HG02884 (cell line): ENCODE measurements around the gene ITPK1.
A peak's percentile ranks its signal among the peaks of the same experiment; 100 is the strongest.
"Not testable (repeated sequence)": the region's sequence is repeated elsewhere in the genome, so short reads cannot be mapped to it uniquely, and the experiment has no call there.

ENCODE experiments used
- ATAC-seq: cut with Tn5 transposase; IDR thresholded peaks from one replicate; pipeline ENCODE4 v1.9.1; 2021; ENCODE audit warnings: mild to moderate bottlenecking, moderate library complexity; ENCODE audit not compliant: unreplicated experiment

ITPK1 gene

DNA sequence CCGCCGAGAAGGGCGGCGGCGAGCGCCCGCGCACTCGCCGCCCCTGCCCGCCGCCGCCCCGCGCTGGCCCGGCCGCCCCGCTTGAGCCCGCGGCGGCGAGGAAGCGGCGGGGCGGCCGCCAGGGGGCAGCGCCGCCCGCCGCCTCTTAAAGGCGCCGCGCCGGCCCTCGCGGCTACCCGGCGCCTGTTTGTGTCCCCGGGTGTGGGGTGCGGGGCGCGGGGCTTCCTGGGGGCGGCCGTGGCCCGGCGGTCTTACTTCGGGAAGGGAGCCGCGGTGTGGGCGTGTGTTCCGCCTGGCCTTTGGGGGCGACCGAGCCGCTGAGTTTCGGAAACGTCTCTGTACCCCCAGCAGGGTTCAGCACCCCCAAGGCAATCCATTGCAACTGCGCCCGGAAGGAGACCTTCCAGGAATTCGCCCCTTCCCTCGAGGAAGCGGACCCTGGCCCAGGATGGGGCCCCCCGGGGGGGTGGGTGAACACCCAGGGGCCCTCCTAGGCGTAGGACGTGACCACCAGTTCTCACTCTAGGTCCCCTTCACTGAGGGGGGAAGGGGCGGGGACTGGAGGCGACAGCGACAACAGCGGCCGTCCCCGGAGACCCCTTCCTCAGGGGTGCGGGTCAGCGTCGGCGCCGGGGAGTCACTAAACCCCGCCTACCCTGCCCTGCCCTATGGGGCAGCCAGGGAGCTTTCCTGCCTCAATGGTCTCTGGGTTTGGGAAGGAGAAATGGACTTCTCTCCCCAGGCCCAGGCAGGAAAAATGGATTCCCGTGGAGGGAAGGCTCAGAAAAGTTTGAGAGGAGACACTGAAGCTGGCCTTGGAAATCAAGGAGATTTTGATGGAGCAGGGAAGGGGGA is at the start of gene ITPK1:
Gene ITPK1 (minus strand): TSS at position 105 of the 855 bp plus-strand sequence. CDS start 762 bp downstream, outside the sequence.
- peak; percentile 33 for ATAC-seq

DNA sequence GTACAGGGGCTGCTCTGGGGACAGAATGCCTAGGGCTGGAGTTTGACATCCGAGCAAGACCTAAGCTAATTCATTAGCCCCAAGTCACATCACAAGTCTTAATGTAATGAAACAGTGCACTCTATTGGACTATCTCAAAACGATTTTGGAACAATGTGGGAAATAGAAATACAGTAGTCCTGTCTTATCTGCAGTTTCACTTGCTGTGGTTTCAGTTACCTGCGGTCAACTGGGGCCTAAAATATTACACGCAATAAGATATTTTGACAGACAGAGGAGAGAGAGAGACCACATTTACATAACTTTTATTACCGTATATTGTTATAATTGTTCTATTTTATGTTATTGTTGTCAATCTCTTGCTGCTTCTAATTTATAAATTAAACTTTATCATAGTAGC is 47.8 kb upstream of the ITPK1 start:
- no peak for ATAC-seq

DNA sequence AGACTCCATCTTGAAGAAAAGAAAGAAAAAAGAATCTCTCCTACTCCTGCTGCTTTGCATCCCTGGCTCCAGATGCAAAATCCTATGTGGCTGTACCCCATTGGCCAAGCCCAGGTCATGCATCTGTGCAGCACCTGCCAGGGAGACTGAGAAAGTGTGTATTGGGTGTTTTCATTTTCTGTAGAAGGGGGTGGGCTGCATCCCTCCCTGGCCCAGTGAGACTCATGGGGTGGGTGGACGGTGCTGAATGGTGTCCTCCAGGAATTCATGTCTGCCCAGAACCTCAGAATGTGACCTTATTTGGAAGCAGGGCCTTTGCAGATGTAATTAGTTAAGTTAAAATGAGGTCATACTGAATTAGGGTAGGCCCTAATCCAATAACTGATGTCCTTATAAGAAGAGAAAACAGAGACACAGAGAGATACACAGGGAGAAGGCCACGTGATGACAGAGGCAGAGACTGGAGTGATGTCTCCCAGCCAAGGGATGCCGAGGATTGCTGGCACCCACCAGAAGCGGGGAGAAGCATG is 45.8 kb upstream of the ITPK1 start:
- no peak for ATAC-seq

DNA sequence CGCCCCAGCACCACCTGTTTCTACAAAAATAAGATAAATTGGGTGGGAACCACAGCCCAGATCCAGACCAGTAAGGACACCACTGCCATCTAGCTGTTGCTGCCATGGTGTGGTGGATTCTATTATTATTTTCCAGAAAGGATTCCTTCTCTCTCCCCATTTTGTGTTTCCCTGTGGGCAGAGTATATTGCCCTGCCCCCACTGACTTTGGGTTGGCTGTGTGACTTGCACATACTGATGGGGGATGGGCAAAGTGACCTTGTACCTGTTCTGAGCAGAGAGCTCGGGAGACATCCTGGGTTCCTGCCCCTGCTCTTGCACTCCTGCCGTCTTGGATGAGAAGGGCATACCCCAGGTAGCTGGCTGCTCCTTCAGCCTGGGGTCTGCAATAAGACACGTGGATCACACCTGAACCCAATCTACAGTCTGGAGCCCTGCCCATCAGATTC is 44.7 kb upstream of the ITPK1 start:
- ATAC-seq = no peak

DNA sequence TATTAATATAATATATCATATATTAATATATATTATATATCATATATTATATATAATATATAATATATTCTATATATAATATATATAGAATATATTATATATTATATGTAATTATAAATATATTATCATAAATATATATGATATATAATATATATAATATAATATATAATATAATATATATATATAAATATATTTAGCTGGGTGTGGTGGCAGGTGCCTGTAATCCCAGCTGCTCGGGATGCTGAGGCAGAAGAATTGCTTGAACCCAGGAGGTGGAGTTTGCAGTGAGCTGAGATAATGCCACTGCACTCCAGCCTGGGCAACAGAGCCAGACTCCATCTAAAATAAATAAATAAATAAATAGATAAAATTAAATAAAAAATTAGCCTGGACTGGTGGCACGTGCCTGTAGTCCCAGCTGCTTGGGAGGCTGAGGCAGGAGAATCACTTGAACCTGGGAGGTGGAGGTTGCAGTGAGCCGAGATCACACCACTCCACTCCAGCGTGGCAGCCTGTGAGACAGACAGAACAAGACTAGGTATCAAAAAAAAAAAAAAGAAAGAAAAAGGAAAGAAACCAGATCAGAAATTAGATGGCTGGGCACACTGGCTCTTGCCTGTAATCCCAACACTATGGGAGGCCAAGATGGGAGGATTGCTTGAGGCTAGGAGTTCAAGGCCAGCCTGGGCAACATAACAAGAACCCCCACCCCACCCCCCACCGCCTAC is 44.1 kb upstream of the ITPK1 start:
- not testable (repeated sequence) for ATAC-seq

DNA sequence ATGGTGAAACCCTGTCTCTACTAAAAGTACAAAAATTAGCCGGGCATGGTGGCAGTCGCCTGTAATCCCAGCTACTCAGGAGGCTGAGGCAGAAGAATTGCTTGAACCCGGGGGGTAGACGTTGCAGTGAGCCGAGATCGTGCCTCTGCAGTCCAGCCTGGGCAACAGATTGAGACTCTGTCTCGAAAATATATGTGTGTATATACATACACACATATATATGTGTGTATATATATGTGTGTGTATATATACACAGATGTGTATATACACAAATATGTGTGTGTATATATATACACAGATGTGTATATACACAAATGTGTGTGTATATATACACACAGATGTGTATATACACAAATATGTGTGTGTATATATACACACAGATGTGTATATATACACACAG is 42.6 kb upstream of the ITPK1 start:
- ATAC-seq = not testable (repeated sequence)

DNA sequence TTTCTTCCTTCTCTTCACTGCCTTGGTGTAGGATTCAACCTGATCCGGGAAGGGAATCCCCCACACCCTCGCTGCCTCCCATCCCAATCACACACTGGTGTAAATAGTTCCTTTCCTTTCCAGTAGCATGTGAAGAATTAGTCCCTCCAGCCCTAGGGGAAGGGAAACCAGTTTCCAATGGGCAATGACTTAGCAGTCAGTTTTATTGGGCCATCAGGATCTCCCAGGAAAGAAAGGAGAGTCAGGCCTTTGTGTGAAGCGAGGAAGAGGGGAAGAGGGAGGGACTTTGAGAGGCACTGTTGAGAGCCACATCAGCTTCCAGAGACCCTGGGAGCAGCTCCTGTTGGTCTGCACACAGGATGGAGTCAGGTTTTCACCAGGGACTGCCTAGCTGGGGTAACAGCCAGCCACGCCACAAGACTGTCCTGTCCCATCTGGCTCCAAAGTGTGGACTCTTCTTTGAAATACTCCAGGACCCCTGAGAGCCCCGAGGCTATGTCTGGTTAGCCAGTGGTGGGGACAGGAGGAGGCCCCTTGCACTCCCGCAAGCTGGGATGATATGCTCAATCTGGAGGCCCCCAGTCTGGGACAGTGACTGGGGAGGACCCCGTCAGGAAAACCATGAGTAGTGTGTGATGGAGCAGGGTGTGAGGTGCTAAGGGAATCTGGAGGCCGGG is 41.1 kb upstream of the ITPK1 start:
- ATAC-seq = no peak

DNA sequence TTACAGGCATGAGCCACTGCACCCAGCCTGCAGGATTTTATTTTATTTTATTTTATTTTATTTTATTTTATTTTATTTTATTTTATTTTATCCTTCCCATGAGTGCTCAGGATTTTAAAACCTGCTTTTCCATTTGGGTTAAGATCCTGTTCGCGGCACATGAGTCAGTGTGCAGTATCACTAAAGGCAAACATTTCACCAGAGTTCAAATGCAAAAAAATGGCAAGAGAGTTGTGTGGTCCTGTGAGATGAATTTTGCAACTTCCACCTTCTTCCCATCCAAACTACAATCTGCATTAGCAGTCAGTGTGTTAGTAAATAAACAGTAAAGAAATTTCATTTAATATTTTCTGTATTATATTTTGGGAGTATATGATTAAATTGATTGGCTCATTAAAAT is 39.9 kb upstream of the ITPK1 start:
- no peak for ATAC-seq

DNA sequence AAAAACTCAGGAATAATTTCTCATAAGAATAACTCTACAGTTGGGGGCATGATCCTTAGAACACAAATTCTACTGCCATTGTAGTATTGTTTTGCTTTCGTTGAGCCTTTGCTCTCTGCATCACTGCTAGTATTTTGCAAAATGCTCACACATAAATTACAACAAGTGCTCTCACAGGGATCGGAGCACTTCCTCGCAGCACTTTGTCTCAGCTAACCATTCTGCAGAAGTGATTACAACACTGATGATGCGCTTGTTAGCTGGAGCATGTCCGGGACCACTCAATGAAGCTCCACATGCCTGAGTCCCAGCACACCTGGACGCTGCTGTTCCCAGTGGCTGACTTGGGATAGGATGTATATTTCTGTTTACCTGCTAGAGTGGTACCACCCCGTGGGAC is 37.4 kb upstream of the ITPK1 start:
- no peak for ATAC-seq

DNA sequence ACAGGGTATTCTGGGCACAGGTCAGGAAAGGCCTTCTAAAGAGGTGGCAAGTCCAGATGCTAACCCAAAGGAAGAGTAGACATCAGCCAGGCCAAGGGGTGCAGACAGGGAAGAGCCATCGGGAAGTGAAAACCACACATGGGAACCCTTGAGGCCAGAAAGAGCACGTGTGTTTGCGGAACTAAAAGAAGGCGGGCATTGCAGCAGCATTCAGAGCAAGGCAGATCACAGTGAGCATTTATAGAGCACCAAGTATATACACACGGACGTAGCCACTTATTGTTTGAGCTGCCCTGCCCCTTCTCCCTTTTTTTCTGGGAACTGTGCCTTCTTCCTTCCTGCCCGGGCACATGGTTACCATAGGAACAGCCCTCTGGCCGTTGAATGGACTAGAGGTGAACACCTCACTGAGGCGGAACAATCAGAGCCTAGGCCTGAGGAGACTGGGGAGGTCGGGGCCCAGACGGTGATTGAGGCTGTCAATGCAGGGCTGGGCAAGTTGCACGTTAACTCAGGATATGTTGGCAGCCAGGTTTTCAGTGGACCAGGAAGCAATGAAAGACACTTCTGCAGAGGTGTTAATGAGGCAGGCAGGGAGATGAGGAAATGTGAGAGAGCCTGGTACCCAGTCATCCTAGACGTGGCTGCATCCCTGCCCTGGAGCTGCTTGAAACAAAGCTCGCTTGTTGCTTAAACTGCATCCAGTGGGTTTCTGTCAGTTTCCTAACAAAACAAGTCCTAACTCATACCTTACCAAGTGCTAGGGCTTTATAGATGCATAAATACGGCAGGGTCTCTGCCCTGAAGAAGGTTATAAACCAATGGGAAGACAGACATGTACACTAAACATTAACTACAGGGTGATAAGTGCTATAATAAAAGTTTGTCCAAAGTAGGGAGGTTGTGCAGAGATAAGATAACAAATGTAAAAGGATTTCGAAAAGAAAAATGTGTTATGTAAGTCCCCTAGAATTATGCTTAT is 34.8 kb upstream of the ITPK1 start:
- no peak for ATAC-seq

DNA sequence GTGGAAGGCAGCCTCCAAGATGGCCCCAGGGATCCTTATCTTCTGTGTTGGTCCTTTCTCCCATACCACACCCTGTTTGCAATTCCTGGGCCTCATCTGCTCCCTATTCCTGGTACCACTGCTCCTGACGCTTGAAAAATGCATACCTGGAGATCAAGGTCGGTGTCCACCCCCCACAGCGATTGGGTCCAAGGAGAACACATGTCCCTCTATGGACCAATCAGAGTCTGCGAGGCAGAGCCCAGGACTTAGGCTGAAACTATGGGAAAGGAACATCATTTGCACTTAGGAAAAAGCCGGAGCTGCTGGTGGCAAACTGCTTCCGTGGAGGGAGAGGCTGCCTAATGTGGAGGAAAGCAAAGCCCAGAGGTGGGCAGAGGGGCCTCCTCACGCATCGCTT is 33.3 kb upstream of the ITPK1 start:
- ATAC-seq = no peak

DNA sequence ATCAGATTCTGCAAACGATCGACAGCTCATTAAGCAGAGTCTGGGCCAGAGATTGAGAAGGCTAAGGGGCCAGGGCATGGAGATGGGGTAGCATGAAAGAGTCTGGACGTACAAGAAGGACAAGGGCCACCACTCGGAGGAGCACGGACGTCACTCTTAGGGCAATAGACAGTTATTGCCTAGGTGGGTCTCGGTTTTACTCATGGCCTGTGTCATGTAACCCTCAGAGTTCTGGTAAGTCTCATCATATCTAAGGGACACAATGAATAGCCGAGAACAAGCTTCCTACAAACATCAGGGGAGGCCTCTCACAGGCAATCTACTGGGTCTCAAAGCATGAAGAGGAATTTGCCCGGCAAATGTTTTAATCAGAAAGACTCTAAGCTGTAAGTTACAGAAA is 30.4 kb upstream of the ITPK1 start:
- ATAC-seq = no peak

DNA sequence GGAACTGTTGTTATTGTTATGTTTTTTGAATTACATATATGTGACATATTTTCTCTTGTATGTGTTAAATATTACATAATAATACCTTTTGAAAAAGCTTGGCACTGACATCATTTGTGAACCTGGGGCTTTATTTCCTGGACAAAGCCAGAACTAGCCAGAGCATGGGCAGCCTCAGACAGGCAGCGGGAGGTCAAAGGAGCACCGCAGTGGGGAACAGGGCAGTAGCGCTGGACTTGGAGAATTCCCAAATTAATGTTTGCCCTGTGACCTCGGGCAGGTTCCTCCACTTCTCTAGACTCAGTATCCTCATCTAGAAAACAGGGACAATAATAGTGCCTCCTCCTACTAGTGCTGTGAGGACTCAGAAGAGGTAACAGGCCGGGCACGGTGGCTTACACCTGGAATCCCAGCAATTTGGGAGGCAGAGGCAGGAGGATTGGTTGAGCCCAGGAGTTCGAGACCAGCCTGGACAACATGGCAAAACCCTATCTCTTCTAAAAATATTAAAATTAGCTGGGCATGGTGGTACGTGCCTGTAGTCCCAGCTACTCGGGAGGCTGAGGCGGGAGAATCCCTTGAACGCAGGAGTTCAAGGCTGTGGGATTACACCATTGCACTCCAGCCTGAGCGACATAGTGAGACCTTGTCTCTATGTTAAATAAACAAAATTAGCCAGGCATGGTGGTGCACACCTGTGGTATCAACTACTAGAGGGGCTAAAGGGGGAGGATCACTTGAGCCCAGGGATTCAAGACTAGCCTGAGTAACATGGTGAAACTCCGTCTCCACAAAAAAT is 27.3 kb upstream of the ITPK1 start:
- ATAC-seq = no peak

DNA sequence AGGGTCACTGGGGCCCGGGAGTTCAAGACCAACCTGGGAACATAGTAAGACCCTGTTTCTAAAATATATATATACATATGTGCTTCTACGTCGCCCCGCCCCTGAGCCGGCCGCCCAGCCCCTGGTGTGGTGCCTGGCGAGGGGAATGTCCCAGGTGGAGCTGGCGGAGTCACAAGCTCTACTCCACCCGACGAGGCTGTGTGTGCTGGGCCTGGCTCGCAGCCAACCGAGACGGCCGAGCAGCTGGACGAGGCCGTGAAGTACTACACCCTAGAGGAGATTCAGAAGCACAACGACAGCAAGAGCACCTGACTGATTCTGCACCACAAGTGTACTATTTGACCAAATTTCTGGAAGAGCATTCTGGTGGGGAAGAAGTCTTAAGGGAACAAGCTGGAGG is 22.1 kb upstream of the ITPK1 start:
- ATAC-seq = no peak

DNA sequence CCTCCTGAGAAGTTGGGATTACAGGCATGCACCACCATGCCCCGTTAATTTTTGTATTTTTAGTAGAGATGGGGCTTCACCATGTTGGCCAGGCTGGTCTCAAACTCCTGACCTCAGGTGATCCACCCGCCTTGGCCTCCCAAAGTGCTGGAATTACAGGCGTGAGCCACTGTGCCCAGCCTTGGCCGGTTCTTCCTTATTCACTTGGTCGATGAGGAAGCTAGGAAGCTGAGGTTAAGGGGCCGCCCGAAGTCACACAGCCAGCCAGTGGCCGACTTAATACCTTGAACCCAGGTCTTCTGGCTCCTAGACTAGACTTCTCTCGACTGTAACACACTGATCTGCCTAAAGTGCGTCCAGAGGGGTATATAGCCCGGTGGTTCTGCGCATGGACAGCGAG is 20.8 kb upstream of the ITPK1 start:
- ATAC-seq = not testable (repeated sequence)

DNA sequence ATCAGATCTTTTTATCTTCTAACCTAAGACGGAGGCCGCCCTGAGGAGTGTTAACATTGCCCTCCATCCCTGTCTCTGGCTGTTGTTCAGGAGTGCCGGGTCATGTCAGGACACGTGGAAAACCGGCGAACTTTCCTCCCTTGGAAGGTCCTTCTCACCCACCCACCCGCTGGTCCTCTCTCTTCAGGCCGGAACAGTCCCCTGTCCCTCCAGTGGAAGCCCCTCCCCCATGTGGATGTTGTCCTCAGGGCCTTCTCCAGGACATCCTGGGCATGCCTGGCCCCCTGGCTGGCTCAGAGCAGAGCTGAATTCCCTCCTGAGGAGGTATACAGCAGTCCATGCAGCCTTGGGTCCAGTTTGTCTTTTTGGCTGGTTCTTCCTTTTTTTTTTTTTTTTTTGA is 20.3 kb upstream of the ITPK1 start:
- ATAC-seq = no peak

DNA sequence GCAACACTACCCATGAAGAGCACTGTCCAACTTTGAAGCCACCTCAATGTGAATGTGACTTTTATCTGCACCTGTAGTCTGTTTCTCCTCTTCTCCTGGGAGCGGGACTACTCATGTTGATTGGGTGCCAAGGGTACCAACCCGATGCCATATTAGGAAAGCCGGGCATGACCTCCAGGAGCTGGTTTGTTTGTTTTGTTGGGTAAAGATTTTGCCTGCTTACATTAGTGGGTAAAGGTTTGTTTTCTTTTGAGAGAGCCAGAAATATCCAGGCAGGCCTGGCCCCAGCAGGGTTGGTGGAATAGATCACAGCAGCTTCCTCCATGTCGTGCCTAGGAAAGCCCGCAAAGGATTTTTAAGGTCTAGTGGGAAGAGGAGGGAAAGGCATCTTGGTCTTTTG is 19.7 kb upstream of the ITPK1 start:
- ATAC-seq = no peak

DNA sequence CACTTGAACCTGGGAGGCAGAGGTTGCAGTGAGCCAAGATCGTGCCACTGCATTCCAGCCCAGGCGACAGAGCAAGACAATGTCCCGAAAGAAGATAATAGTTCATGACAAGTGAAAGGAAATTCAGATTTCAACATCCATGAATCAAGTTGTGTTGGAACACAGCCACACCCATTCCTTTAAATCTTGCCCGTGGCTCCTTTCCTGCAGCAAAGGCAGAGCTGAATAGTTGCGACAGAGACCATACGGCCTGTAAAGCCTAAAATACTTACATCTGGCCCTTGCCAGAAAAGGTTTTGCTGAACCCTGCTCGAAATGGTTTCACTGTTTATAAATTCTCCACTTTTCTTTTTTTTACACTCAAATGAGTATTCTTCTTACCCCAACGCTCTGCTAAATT is 17.7 kb upstream of the ITPK1 start:
- no peak for ATAC-seq

DNA sequence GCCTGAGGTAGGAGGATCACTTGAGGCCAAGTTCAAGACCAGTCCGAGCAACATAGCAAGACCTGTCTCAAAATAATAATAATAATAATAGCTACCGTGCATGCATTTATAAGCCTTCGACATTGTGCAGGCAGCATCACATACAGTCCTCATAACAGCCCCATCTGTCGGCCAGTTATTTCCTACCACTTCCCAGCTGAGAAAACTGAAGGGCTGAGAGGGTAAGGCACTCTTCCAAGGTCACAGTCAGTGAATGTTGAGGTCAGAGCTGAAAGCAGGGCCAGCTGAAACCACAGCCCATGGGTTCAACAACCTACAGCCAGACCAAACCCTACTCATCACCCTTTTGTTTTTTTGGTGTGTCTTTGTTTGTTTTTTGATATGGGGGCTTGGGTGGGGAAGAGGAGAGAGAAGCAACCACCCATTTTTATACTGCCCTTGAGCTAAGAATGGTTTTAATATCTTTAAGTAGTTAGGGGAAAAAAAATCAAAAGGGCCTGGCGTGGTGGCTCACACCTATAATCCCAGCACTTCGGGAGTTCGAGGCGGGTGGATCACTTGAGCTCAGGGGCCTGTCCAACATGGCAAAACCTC is 16.8 kb upstream of the ITPK1 start:
- ATAC-seq = no peak
